Measurements from ENCODE around the gene EIF5. TPM values are rescaled to one million over a fixed set of nuclear protein-coding genes. Genes with fewer than 3 reads are reported as not detected.

Gene EIF5
- total RNA-seq, 1 experiment from 2014 or later, result 392 TPM

DNA sequence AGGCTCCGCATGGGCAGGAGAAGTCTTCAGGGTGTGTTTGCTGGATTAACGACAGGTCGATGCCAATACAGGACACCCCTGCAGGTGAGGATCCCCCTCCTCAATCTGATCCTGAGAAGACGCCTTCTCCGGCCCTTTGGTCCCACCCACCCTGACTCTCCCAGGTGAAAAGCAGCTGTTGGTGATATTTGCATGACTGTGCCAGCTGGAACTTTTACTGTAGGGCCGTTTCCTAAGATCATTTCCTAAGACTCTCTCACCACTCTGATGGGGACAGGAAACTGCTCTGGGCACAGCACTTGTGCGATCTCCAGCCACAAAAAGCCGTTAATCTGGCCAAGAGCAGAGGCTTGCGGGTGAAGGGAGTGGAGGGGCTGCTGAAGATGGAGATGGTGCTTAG, 16.8 kb upstream of the EIF5 start:
- TF ChIP-seq, protein P1, sequence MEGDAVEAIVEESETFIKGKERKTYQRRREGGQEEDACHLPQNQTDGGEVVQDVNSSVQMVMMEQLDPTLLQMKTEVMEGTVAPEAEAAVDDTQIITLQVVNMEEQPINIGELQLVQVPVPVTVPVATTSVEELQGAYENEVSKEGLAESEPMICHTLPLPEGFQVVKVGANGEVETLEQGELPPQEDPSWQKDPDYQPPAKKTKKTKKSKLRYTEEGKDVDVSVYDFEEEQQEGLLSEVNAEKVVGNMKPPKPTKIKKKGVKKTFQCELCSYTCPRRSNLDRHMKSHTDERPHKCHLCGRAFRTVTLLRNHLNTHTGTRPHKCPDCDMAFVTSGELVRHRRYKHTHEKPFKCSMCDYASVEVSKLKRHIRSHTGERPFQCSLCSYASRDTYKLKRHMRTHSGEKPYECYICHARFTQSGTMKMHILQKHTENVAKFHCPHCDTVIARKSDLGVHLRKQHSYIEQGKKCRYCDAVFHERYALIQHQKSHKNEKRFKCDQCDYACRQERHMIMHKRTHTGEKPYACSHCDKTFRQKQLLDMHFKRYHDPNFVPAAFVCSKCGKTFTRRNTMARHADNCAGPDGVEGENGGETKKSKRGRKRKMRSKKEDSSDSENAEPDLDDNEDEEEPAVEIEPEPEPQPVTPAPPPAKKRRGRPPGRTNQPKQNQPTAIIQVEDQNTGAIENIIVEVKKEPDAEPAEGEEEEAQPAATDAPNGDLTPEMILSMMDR (IDR thresholded peaks at IDR 0.05; ENCODE audit: insufficient read depth in 1 of 2, low read depth in 1 of 2, low read length in 1 of 2, severe bottlenecking in 1 of 2, unreplicated experiment in 1 of 2), result no peak
- DNase-seq, result no peak
- Histone ChIP-seq H3K36me3 (ENCODE audit: control insufficient read depth, insufficient read depth, low read length) (no peaks in the 10 kb centered on the region), H3K4me3 (ENCODE audit: low read depth, low read length) (no peak overlapping the region), H3K4me1 (no peaks in the 10 kb centered on the region), H3K27me3 (replicated peaks; ENCODE audit: control insufficient read depth, insufficient read depth, low read length) (no peaks in the 10 kb centered on the region), H3K9me3 (no peaks in the 10 kb centered on the region)
- Mint-ChIP-seq H3K9me3 (ENCODE audit: unreplicated experiment) (no peaks in the 10 kb centered on the region), H3K4me3 (ENCODE audit: unreplicated experiment) (no peak overlapping the region), H3K27ac (ENCODE audit: unreplicated experiment) (no peak overlapping the region), H3K4me1 (ENCODE audit: low read depth, unreplicated experiment) (peaks cover 7% of the 10 kb centered on the region), H3K36me3 (ENCODE audit: insufficient read depth, unreplicated experiment) (no peaks in the 10 kb centered on the region), H3K27me3 (ENCODE audit: insufficient read depth, unreplicated experiment) (no peaks in the 10 kb centered on the region)
- no TSS peak for BruUV-seq (replicated peaks)
- intact Hi-C loops (cut with micrococcal nuclease; ENCODE audit: unreplicated experiment), result no loop called here
- POLR2A ChIA-PET, result no interaction called here
- CTCF ChIA-PET, result no interaction called here

DNA sequence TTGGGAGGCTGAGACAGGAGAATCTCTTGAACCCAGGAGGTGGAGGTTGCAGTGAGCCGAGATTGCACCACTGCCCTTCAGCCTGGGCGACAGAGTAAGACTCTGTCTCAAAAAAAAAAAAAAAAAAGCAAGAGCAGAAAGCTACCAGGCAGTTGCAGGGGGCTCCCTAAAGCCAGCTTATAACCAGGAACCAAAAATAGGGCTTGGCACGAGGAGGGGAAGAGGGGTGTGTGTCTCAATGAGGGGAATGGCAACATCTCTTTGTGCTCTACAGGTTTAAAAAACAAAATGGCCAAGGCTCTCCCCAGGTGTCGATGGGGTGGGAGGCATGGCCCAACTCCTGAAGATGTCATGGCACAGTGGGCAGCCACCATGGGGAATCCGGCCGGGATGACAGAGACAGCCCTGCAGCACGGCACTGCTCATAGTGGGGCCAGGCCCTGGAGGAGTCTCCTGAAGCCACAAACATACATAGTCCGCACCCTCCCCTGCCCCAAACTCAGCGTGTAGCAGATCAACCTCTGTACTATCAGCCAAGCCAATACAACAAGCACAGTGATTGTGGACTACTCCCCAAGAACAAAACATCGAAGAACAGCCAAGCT, 16.0 kb upstream of the EIF5 start:
- Histone ChIP-seq H3K4me1 (no peaks in the 10 kb centered on the region), H3K4me3 (ENCODE audit: low read depth, low read length) (no peak overlapping the region), H3K36me3 (ENCODE audit: control insufficient read depth, insufficient read depth, low read length) (no peaks in the 10 kb centered on the region), H3K9me3 (no peaks in the 10 kb centered on the region), H3K27me3 (replicated peaks; ENCODE audit: control insufficient read depth, insufficient read depth, low read length) (no peaks in the 10 kb centered on the region)
- Mint-ChIP-seq H3K4me1 (ENCODE audit: low read depth, unreplicated experiment) (peaks cover 7% of the 10 kb centered on the region), H3K4me3 (ENCODE audit: unreplicated experiment) (no peak overlapping the region), H3K36me3 (ENCODE audit: insufficient read depth, unreplicated experiment) (no peaks in the 10 kb centered on the region), H3K27me3 (ENCODE audit: insufficient read depth, unreplicated experiment) (no peaks in the 10 kb centered on the region), H3K27ac (ENCODE audit: unreplicated experiment) (no peak overlapping the region), H3K9me3 (ENCODE audit: unreplicated experiment) (no peaks in the 10 kb centered on the region)
- CTCF ChIA-PET, result no interaction called here
- POLR2A ChIA-PET, result no interaction called here
- no peak for DNase-seq
- BruUV-seq (replicated peaks), result no TSS peak
- intact Hi-C loops (cut with micrococcal nuclease; ENCODE audit: unreplicated experiment), result no loop called here
- TF ChIP-seq, protein P1 (IDR thresholded peaks at IDR 0.05; ENCODE audit: insufficient read depth in 1 of 2, low read depth in 1 of 2, low read length in 1 of 2, severe bottlenecking in 1 of 2, unreplicated experiment in 1 of 2), result no peak

DNA sequence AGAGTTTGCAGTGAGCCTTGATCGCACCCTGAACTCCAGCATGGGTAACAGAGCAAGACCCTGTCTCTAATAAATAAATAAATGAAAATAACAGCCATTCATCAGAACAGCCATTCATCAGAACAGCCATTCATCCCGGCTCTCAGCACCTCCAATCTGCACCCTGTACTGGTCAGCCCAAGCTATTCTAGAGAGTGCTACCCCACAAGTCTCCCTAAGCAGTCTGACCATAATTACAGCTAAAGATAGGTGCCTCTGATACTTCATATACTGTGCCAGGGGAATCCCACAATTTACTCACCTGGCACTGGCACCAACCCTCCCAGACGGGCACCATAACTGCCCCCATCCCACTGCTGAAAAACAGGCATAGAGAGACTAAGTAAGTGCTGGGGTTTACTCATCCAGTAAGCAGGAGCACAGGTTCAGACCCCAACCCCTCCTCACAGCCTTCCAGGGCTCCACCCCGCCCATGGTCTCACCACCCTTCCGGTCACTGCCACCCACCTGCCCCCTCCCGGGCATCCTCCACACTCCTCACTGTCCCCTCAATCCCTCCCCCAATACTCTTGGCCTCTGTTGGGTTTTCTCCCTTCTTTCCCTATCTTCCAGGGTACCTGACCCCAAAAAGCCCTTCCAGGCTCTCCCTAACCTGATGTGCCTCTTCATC, 15.2 kb upstream of the EIF5 start:
- TF ChIP-seq, protein P1 (IDR thresholded peaks at IDR 0.05; ENCODE audit: insufficient read depth in 1 of 2, low read depth in 1 of 2, low read length in 1 of 2, severe bottlenecking in 1 of 2, unreplicated experiment in 1 of 2), result no peak
- no peak overlapping the region for H3K4me3 ChIP-seq (ENCODE audit: low read depth, low read length)
- no peak for DNase-seq
- no peaks in the 10 kb centered on the region for H3K27me3 Mint-ChIP-seq (ENCODE audit: insufficient read depth, unreplicated experiment)
- H3K27ac Mint-ChIP-seq (ENCODE audit: unreplicated experiment), result no peak overlapping the region
- no TSS peak for BruUV-seq (replicated peaks)
- H3K4me3 Mint-ChIP-seq (ENCODE audit: unreplicated experiment), result no peak overlapping the region
- no peaks in the 10 kb centered on the region for H3K36me3 ChIP-seq (ENCODE audit: control insufficient read depth, insufficient read depth, low read length)
- intact Hi-C loops (cut with micrococcal nuclease; ENCODE audit: unreplicated experiment), result no loop called here
- no peaks in the 10 kb centered on the region for H3K9me3 ChIP-seq
- H3K4me1 Mint-ChIP-seq (ENCODE audit: low read depth, unreplicated experiment), result peaks cover 7% of the 10 kb centered on the region
- H3K27me3 ChIP-seq (replicated peaks; ENCODE audit: control insufficient read depth, insufficient read depth, low read length), result no peaks in the 10 kb centered on the region
- H3K36me3 Mint-ChIP-seq (ENCODE audit: insufficient read depth, unreplicated experiment), result no peaks in the 10 kb centered on the region
- POLR2A ChIA-PET, result no interaction called here
- CTCF ChIA-PET, result no interaction called here
- H3K9me3 Mint-ChIP-seq (ENCODE audit: unreplicated experiment), result no peaks in the 10 kb centered on the region
- no peaks in the 10 kb centered on the region for H3K4me1 ChIP-seq
